NB4 (cell line): ENCODE results near the gene FOLR2.

Experiments
- MAX ChIP-seq: IDR thresholded peaks from 2 replicates; pipeline ENCODE4 v1.6.1; 2011; ENCODE audit warnings: low read depth, low read length
- MYC ChIP-seq: IDR thresholded peaks from 2 replicates; pipeline ENCODE4 v1.6.1; 2011; ENCODE audit warnings: low read depth, low read length
- POLR2A ChIP-seq: IDR thresholded peaks from 2 replicates; pipeline ENCODE4 v1.6.1; 2011; ENCODE audit warnings: mild to moderate bottlenecking; ENCODE audit not compliant: insufficient read length; ENCODE audit errors: extremely low read depth
- TF ChIP-seq, protein P1 (sequence below): IDR thresholded peaks from one replicate; pipeline ENCODE4 v1.5.1; 2012; ENCODE audit warnings: low read depth, low read length

DNA sequence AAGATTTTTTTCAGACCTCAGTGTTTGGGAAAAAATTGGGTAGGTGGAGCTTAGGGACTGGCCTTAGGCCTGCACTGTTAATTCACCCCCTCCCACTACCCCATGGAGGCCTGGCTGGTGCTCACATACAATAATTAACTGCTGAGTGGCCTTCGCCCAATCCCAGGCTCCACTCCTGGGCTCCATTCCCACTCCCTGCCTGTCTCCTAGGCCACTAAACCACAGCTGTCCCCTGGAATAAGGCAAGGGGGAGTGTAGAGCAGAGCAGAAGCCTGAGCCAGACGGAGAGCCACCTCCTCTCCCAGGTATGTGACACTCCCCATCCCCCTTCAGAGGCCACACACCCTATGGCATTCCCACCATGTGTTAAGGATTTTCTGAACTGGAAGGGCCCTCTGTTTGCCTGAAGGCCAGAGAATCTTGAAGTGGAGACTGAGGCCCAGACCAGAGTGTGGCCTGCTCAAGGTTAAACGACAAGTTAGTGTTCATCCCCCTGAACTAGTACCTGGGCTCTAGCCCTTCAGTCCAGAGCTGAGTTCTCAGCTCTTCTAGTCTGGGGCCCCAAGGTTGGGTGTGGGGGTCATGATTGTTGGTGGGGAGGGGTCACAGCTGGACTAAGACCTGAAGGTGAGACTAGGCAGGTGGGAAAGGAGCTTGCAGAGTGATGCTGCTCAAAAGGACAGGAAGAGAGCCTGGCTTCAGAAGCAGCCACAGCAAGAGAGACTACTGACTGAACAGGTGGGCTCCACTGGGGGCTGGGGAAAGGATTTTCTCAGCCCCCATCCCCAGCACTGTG, 26.9 kb upstream of the FOLR2 start:
- TF ChIP-seq, protein P1, sequence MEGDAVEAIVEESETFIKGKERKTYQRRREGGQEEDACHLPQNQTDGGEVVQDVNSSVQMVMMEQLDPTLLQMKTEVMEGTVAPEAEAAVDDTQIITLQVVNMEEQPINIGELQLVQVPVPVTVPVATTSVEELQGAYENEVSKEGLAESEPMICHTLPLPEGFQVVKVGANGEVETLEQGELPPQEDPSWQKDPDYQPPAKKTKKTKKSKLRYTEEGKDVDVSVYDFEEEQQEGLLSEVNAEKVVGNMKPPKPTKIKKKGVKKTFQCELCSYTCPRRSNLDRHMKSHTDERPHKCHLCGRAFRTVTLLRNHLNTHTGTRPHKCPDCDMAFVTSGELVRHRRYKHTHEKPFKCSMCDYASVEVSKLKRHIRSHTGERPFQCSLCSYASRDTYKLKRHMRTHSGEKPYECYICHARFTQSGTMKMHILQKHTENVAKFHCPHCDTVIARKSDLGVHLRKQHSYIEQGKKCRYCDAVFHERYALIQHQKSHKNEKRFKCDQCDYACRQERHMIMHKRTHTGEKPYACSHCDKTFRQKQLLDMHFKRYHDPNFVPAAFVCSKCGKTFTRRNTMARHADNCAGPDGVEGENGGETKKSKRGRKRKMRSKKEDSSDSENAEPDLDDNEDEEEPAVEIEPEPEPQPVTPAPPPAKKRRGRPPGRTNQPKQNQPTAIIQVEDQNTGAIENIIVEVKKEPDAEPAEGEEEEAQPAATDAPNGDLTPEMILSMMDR, result no peak
- no peak for TF ChIP-seq MAX
- TF ChIP-seq POLR2A, result no peak
- TF ChIP-seq MYC, result no peak
